Panc1 (cell line): ENCODE data around the gene HUNK. TPM values are rescaled to one million over a fixed set of nuclear protein-coding genes. Genes with fewer than 3 reads are reported as not detected.

Experiments
- ATAC-seq: fragments of 200-7000 bp; cut with Tn5 transposase; 2 replicates; pipeline ENCODE4 v1.9.1; 2020; ENCODE audit warnings: mild to moderate bottlenecking, moderate library complexity
- BruUV-seq: library from RNA; stranded (reverse); fragments of 400-500 nt; replicated peaks from 2 replicates; lab custom pipeline; 2021; lab: Mats Ljungman, UMichigan
- CTCF ChIA-PET: fragments of 300-600 bp; sonication (Branson Sonifier 250); formaldehyde crosslinking; loops from one replicate; lab custom pipeline; 2022; ENCODE audit warnings: antibody characterized with exemption; lab: Charles Lee
- POLR2A ChIA-PET: fragments of 300-600 bp; sonication (Branson Sonifier 250); formaldehyde crosslinking; loops from one replicate; lab custom pipeline; 2022; ENCODE audit warnings: antibody characterized with exemption; lab: Charles Lee
- DNase-seq: peaks from one replicate; pipeline ENCODE4 v3.0.0-alpha.2; 2010; ENCODE audit warnings: low read depth, low spot score
- H3K27ac ChIP-seq: 2 replicates; pipeline ENCODE4 v1.5.1; 2011; ENCODE audit warnings: mild to moderate bottlenecking, low read length, inconsistent platforms
- H3K27me3 ChIP-seq: fragments of 200-500 bp; sonication (Bioruptor generic); 2 replicates; pipeline ENCODE4 v1.6.0; 2014; ENCODE audit warnings: low read length, inconsistent platforms; ENCODE audit not compliant: control insufficient read depth, insufficient read depth
- H3K36me3 ChIP-seq: fragments of 200-500 bp; sonication (Bioruptor generic); 2 replicates; pipeline ENCODE4 v1.5.1; 2014; ENCODE audit warnings: inconsistent platforms, mild to moderate bottlenecking, low read length, moderate library complexity; ENCODE audit not compliant: control insufficient read depth, insufficient read depth
- H3K4me1 ChIP-seq: 2 replicates; pipeline ENCODE4 v1.5.1; 2011; ENCODE audit warnings: inconsistent platforms, mild to moderate bottlenecking, low read length, moderate library complexity; ENCODE audit not compliant: control insufficient read depth, insufficient read depth
- H3K4me3 ChIP-seq, 2 experiments: 2 replicates each; pipeline ENCODE4 v1.5.1; 2011 to 2012; ENCODE audit warnings: low read depth in 2 of 2, low read length in 2 of 2, mild to moderate bottlenecking in 2 of 2, inconsistent platforms in 1 of 2, moderate library complexity in 1 of 2
- H3K9me3 ChIP-seq: fragments of 200-500 bp; sonication (Bioruptor generic); 2 replicates; pipeline ENCODE4 v1.5.1; 2014; ENCODE audit warnings: low read depth, mild to moderate bottlenecking, inconsistent platforms, low read length, moderate library complexity; ENCODE audit not compliant: control insufficient read depth, insufficient read depth
- POLR2AphosphoS5 ChIP-seq: IDR thresholded peaks from 2 replicates; pipeline ENCODE4 v1.6.1; 2012; ENCODE audit warnings: mild to moderate bottlenecking, low read depth, low read length, moderate library complexity
- REST ChIP-seq, 2 experiments: IDR thresholded peaks; 2 replicates each; pipeline ENCODE4 v1.6.1; 2011 to 2012; ENCODE audit warnings: low read depth in 2 of 2, control low read depth in 1 of 2, low read length in 1 of 2, mild to moderate bottlenecking in 1 of 2, moderate library complexity in 1 of 2; ENCODE audit not compliant: insufficient read depth in 1 of 2
- SIN3A ChIP-seq: IDR thresholded peaks from 2 replicates; pipeline ENCODE4 v1.6.1; 2012; ENCODE audit warnings: low read depth, mild to moderate bottlenecking, low read length, moderate library complexity, borderline replicate concordance; ENCODE audit not compliant: insufficient read depth
- TCF7L2 ChIP-seq: IDR thresholded peaks from 2 replicates; pipeline ENCODE4 v1.6.1; 2011; ENCODE audit warnings: mild to moderate bottlenecking, low read depth, low read length, inconsistent platforms
- in situ Hi-C: cut with HindIII; loops from 2 replicates; pipeline ENCODE4 v1.10.0; 2016; ENCODE audit warnings: low sequenced_read_pairs, low pct_unique_long_range_greater_than_20kb
- intact Hi-C: fragments of 100-400 bp; cut with micrococcal nuclease; formaldehyde crosslinking; loops from one replicate; pipeline ENCODE4 v1.10.0; 2022; ENCODE audit not compliant: unreplicated experiment
- total RNA-seq: library from RNA; stranded (reverse); gene quantifications from one replicate; pipeline ENCODE4 v1.2.1, GENCODE V29; 2021; ENCODE audit not compliant: unreplicated experiment
- TF ChIP-seq, protein P1 (sequence below): fragments of 450-650 bp; IDR thresholded peaks from 2 replicates; pipeline ENCODE4 v1.5.1; 2017; ENCODE audit warnings: mild to moderate bottlenecking

Gene HUNK
- total RNA-seq, 1 experiment from 2014 or later: 0.05 TPM

DNA sequence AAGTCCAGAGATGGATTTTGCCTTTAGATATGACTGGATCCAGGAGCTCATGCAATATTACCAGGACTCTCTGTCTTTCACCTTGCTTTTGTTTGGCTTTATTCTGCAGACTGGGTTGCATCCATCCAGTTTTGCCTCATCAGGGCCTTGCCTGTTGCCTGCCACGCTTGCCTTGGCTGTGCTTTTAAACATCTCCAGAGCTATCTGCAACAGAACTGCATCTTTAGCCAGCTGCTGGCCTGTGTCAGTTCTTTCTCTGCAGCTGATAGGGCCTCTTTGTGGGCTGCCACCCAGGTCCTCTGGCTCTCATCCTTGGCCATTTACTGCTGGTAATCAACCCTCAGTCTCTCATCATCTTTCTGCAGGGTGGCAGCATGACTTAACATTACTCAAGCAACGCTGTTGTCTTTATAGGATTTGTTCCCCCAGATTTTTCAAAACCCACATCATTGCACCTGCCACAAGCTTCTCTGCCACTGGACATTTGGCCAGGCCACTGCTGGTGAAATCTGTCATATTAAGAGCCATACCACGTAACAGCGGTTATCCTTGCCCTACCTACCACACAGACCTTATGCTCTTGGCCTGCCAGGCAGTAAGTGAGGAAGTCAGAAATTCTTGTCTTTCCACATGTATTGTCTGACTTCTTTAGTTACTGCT is 24.4 kb upstream of the HUNK start:
- TF ChIP-seq SIN3A: no peak
- no peak for TF ChIP-seq POLR2AphosphoS5
- TF ChIP-seq, protein P1, sequence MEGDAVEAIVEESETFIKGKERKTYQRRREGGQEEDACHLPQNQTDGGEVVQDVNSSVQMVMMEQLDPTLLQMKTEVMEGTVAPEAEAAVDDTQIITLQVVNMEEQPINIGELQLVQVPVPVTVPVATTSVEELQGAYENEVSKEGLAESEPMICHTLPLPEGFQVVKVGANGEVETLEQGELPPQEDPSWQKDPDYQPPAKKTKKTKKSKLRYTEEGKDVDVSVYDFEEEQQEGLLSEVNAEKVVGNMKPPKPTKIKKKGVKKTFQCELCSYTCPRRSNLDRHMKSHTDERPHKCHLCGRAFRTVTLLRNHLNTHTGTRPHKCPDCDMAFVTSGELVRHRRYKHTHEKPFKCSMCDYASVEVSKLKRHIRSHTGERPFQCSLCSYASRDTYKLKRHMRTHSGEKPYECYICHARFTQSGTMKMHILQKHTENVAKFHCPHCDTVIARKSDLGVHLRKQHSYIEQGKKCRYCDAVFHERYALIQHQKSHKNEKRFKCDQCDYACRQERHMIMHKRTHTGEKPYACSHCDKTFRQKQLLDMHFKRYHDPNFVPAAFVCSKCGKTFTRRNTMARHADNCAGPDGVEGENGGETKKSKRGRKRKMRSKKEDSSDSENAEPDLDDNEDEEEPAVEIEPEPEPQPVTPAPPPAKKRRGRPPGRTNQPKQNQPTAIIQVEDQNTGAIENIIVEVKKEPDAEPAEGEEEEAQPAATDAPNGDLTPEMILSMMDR: no peak
- no peak for TF ChIP-seq REST (IDR thresholded peaks at IDR 0.05; ENCODE audit: insufficient read depth in 1 of 2, low read depth in 2 of 2, low read length in 1 of 2)
- intact Hi-C loops (no loop called here), in situ Hi-C loops (no loop called here)
- 0 out of 2 replicates have a peak, but pooled peaks cover 5% of the 10 kb centered on the region for H3K27me3 ChIP-seq
- no peak for DNase-seq
- no peak for ATAC-seq
- no TSS peak for BruUV-seq
- H3K27ac ChIP-seq: no peak overlapping the region
- no peaks in the 10 kb centered on the region for H3K9me3 ChIP-seq
- POLR2A ChIA-PET: no interaction called here
- H3K4me1 ChIP-seq: no peaks in the 10 kb centered on the region
- H3K4me3 ChIP-seq: no peak overlapping the region
- H3K36me3 ChIP-seq: no peaks in the 10 kb centered on the region; the same call in 1 of the 2 replicates
- CTCF ChIA-PET: no interaction called here

DNA sequence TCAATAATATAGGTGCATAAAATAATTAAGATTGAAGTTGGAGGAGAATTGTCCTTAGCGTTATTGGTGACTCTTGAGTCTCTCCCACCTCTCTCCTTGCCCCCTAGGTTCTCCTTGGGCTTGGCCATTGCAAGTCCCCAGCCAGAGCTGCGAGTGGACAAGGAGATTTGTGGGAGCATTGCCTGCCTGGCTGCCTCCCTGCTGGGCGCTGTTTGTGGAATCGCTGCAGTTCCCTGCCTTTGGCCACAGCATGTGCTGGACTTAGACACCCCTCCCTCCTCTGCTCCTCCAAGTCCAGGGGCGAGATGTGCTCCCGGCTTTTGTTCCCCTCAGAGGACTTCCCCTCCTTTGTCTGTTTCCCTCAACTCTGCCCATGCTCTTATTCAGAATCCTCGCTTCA is 21.9 kb upstream of the HUNK start:
- no peak for ATAC-seq
- in situ Hi-C loops: no loop called here

More for the DNA sequence above, 21.9 kb upstream of the HUNK start:
- no peaks in the 10 kb centered on the region; the same call in 1 of the 2 replicates for H3K36me3 ChIP-seq
- ChIA-PET CTCF (interaction anchor here (0.6 kb wide), 1 partner anchor 8 kb away, joined by 5 read pairs; no protein-coding TSS in a partner anchor), POLR2A (no interaction called here)
- no peak for DNase-seq
- H3K27me3 ChIP-seq: no peaks in the 10 kb centered on the region
- no peaks in the 10 kb centered on the region for H3K4me1 ChIP-seq
- intact Hi-C loops: no loop called here
- H3K4me3 ChIP-seq: no peak overlapping the region
- H3K9me3 ChIP-seq: no peaks in the 10 kb centered on the region
- TF ChIP-seq POLR2AphosphoS5 (no peak), TCF7L2 (no peak), REST (IDR thresholded peaks at IDR 0.05; ENCODE audit: insufficient read depth in 1 of 2, low read depth in 2 of 2, low read length in 1 of 2) (no peak), SIN3A (no peak)
- TF ChIP-seq, protein P1: no peak
- BruUV-seq: no TSS peak
- H3K27ac ChIP-seq: no peak overlapping the region
